Measurements from ENCODE around the gene NEUROG1. TPM values are rescaled to one million over a fixed set of nuclear protein-coding genes. Genes with fewer than 3 reads are reported as not detected.

Gene NEUROG1
- total and polyA plus RNA-seq, 5 donors from 2014 or later, result not detected

GRCh38 chr5:135484674-135485086, 51.1 kb downstream of the NEUROG1 start:
- no peak overlapping the region for H3K4me3 Mint-ChIP-seq
- Histone ChIP-seq H3K4me1 (ENCODE audit: control insufficient read depth, insufficient read depth, low read length, poor library complexity, severe bottlenecking) (no peaks in the 10 kb centered on the region), H3K27ac (ENCODE audit: insufficient read depth, low read length, poor library complexity, severe bottlenecking) (no peak overlapping the region), H3K36me3 (ENCODE audit: control insufficient read depth, insufficient read depth, low read length) (no peaks in the 10 kb centered on the region), H3K4me3 (ENCODE audit: low read depth, low read length) (no peak overlapping the region), H3K9me3 (ENCODE audit: control insufficient read depth in 2 of 2, low read length in 2 of 2) (no peaks in the 10 kb centered on the region), H3K27me3 (ENCODE audit: control insufficient read depth, insufficient read depth, low read length) (peaks cover 14% of the 10 kb centered on the region)
- H3K4me1 Mint-ChIP-seq, result peaks cover 0 to 6% (median 1%) of the 10 kb centered on the region in 4 donors
- no peak for DNase-seq
- peaks cover 0 to 2% (median 0%) of the 10 kb centered on the region in 7 donors for H3K9me3 Mint-ChIP-seq
- H3K27me3 Mint-ChIP-seq, result peaks cover 43% of the 10 kb centered on the region
- no peak for ATAC-seq (ENCODE audit: low read depth in 2 of 2)
- H3K36me3 Mint-ChIP-seq, result no peaks in the 10 kb centered on the region
- no peak overlapping the region for H3K27ac Mint-ChIP-seq

Other genes with a start within 250 kb of the NEUROG1 start
- gene MACROH2A1, start 136.7 kb downstream of the NEUROG1 start, total RNA-seq, result 139 TPM
- 100 to 1,000 TPM; 126 to 161 (median 148) TPM for gene MACROH2A1, start 136.7 kb downstream of the NEUROG1 start, polyA plus RNA-seq
- gene DCANP1, start 88.6 kb downstream of the NEUROG1 start, total RNA-seq, result not detected
- not detected for gene DCANP1, start 88.6 kb downstream of the NEUROG1 start, polyA plus RNA-seq
- not detected for gene TIFAB, start 83.6 kb downstream of the NEUROG1 start, total RNA-seq
- gene TIFAB, start 83.6 kb downstream of the NEUROG1 start, polyA plus RNA-seq, result not detected
- gene CXCL14, start 43.0 kb upstream of the NEUROG1 start, total RNA-seq, result not detected
- not detected for gene CXCL14, start 43.0 kb upstream of the NEUROG1 start, polyA plus RNA-seq

Measured in CD4-positive, CD25-positive, alpha-beta regulatory T cell (primary cell).